GF-D8 (cell line): ENCODE results near the gene ARHGAP44.

Experiments
- DNase-seq: peaks from one replicate; lab custom pipeline; 2025; lab: John Stamatoyannopoulos, UW

Gene ARHGAP44

GRCh38 chr17:13025687-13026086 lies 236.4 kb downstream of the ARHGAP44 start:
- no peak for DNase-seq

- no peak for DNase-seq
Observed at GRCh38 chr17:13027246-13027645, 237.9 kb downstream of the ARHGAP44 start.

- no peak for DNase-seq
Observed at GRCh38 chr17:13029340-13029739, 240.0 kb downstream of the ARHGAP44 start.

- no peak for DNase-seq
Observed at GRCh38 chr17:13030056-13030455, 240.8 kb downstream of the ARHGAP44 start.

- no peak for DNase-seq
Observed at GRCh38 chr17:13030459-13031300, 241.4 kb downstream of the ARHGAP44 start.

- DNase-seq = no peak
Observed at GRCh38 chr17:13031718-13032350, 242.5 kb downstream of the ARHGAP44 start.

- no peak for DNase-seq
Observed at GRCh38 chr17:13035420-13035819, 246.1 kb downstream of the ARHGAP44 start.

GRCh38 chr17:13036751-13037150 lies 247.5 kb downstream of the ARHGAP44 start:
- no peak for DNase-seq

- DNase-seq = no peak
Observed at GRCh38 chr17:13038931-13039665, 249.8 kb downstream of the ARHGAP44 start.
